ENCODE measurements around the gene NACAD. TPM values are rescaled to one million over a fixed set of nuclear protein-coding genes. Genes with fewer than 3 reads are reported as not detected.

Gene NACAD
- total and polyA plus RNA-seq, 8 donors: 0.29 to 24.1 (median 1.1) TPM

DNA sequence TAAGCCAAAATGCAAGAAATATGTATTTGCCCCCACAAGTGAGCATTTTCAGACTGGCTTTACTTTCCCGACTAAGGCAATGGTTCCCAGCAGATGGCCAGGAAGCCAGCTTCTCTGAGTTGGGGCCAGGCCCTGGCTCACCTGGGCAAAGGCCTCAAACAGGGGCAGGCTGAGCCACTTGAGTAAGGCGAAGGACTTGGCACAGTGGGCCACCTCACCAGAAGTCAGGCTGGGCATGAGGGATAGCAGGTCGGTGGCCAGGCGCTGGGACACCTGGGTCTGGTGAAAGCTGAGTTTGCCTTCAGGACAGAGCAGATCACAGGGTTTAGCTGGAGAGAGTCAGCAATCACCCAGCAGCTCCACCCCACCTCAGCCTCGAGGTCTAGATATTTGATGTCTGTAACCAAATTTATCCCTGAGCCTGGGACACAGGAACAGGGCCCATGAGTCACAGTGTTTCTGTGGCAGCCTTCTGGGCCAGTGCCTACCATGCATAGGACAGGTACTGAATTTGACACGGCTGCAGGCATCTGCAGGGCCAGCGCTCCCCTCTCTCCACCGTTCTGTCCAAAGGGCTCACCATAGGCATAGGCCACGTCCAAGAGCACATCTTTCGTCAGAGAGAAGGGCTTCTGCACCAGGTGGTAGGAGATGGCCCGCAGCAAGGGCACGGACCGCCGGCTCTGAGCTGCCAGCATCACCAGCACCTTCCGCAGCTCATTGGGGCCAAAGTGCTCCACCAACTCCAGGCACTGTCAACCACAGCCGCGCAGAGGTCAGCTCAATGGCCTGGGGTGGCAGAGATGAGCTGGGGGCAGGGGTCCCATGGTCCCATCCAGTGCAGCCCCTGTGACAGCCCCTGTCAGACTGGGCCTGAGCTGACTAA is 15.4 kb upstream of the NACAD start:
- H3K27ac ChIP-seq: no peak overlapping the region
- no peaks in the 10 kb centered on the region for H3K27me3 ChIP-seq
- no peak for TF ChIP-seq EP300 (IDR thresholded peaks at IDR 0.05)
- TF ChIP-seq, protein P1, sequence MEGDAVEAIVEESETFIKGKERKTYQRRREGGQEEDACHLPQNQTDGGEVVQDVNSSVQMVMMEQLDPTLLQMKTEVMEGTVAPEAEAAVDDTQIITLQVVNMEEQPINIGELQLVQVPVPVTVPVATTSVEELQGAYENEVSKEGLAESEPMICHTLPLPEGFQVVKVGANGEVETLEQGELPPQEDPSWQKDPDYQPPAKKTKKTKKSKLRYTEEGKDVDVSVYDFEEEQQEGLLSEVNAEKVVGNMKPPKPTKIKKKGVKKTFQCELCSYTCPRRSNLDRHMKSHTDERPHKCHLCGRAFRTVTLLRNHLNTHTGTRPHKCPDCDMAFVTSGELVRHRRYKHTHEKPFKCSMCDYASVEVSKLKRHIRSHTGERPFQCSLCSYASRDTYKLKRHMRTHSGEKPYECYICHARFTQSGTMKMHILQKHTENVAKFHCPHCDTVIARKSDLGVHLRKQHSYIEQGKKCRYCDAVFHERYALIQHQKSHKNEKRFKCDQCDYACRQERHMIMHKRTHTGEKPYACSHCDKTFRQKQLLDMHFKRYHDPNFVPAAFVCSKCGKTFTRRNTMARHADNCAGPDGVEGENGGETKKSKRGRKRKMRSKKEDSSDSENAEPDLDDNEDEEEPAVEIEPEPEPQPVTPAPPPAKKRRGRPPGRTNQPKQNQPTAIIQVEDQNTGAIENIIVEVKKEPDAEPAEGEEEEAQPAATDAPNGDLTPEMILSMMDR (IDR thresholded peaks at IDR 0.05): no peak
- no peak for TF ChIP-seq POLR2AphosphoS5 (IDR thresholded peaks at IDR 0.05)
- no peak for TF ChIP-seq POLR2A (IDR thresholded peaks at IDR 0.05)
- DNase-seq: no peak
- H3K4me3 ChIP-seq: no peak overlapping the region
- H3K4me1 ChIP-seq: peaks cover 5 to 40% (median 24%) of the 10 kb centered on the region in 4 donors
- intact Hi-C loops (cut with DNase I; ENCODE audit: low total_unique reads): no loop called here
- peaks cover 97 to 100% (median 100%) of the 10 kb centered on the region in 4 donors for H3K36me3 ChIP-seq
- H3K9me3 ChIP-seq: no peaks in the 10 kb centered on the region
- WGBS, 5 donors: 92 to 98% (median 95%) methylated on average over 15 to 17 of the region's 17 CpGs

DNA sequence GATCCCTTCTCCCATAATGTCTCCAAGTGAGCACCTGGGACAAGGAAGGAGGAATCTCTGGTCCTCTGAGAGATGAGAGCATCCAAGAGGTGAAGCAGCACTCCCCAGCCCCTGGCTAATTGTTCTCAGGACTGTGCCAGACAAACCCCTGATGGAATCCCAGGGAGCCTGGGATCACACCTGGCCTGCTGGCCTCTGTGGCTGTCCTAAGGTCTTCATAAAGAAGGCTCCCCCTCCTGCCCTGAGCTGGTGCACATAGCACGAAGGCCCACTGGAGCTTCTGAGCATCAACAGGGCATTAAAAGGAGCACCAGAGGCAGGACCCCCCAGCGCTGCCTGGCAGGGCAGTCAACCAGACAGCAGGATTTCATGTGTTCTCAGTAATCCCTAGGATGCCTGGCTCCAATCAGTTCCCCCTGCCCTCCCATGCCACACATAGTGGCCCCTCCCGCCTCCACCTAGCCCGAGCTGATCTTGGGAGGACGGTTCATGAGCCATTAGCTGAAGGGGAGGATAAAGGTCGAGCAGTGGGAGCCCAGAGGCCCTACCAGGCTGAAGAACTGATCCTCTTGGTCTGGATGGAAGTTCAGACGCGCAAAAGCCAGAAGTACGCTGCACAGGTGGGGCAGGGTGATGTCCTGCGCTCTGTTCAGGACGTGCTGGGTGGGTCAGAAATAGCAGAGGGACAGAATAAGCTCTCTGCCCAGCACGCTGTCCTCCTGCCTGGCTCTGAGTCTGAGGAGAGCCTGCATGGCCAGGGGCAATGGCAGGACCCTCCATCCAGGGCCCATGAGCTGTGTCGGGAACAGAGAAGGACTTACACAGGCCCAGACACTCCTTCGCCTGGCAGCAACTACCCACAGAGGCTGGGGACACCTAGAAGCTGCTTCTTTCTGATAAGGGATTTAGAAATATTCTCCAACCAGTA is 14.3 kb upstream of the NACAD start:
- Histone ChIP-seq H3K4me3 (no peak overlapping the region), H3K4me1 (peaks cover 2 to 28% (median 12%) of the 10 kb centered on the region in 4 donors), H3K9me3 (no peaks in the 10 kb centered on the region), H3K27me3 (no peaks in the 10 kb centered on the region), H3K27ac (no peak overlapping the region), H3K36me3 (peaks cover 91 to 100% (median 99%) of the 10 kb centered on the region in 4 donors)
- DNase-seq: no peak
- 86 to 94% (median 87%) methylated on average over 13 to 14 of the region's 14 CpGs for WGBS, 5 donors
- intact Hi-C loops (cut with DNase I; ENCODE audit: low total_unique reads): no loop called here
- TF ChIP-seq POLR2AphosphoS5 (IDR thresholded peaks at IDR 0.05): no peak
- TF ChIP-seq EP300 (IDR thresholded peaks at IDR 0.05): no peak
- TF ChIP-seq, protein P1 (IDR thresholded peaks at IDR 0.05): no peak
- TF ChIP-seq POLR2A (IDR thresholded peaks at IDR 0.05): no peak

DNA sequence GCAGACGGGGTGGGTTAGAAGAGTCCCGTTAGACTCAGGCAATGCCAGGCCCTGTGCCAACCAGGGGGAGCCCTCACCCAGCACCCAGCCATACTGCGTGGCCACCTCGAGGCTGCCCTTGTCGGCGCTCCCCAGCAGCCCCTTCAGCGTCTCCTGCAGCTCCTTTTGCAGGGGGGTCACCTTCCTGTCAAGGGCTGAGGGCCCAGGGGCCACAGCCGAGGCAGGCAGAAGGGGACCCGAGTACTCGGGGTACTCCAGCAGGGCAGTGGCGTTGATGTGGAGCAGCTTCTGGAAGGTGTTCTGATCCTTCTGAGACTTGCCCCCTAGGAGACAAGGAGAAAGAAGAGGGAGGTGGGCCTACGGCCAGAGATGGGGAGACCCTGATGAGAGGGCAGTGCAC is 13.0 kb upstream of the NACAD start:
- H3K9me3 ChIP-seq: no peaks in the 10 kb centered on the region
- DNase-seq: no peak

More for the DNA sequence above, 13.0 kb upstream of the NACAD start:
- 92 to 95% (median 94%) methylated on average over 12 of the region's 12 CpGs for WGBS, 5 donors
- TF ChIP-seq, protein P1 (IDR thresholded peaks at IDR 0.05): no peak
- no peak for TF ChIP-seq POLR2A (IDR thresholded peaks at IDR 0.05)
- no peak for TF ChIP-seq POLR2AphosphoS5 (IDR thresholded peaks at IDR 0.05)
- no peak for TF ChIP-seq EP300 (IDR thresholded peaks at IDR 0.05)
- Histone ChIP-seq H3K4me3 (no peak overlapping the region), H3K27ac (no peak overlapping the region), H3K36me3 (peaks cover 80 to 88% (median 87%) of the 10 kb centered on the region in 4 donors), H3K27me3 (no peaks in the 10 kb centered on the region), H3K4me1 (peaks cover 0 to 15% (median 2%) of the 10 kb centered on the region in 4 donors)
- intact Hi-C loops (cut with DNase I; ENCODE audit: low total_unique reads): no loop called here

All from stomach (tissue), 9 donors.